HG02588 (cell line): ENCODE measurements around the gene TRMT112.

ENCODE experiments used
- ATAC-seq: cut with Tn5 transposase; IDR thresholded peaks from one replicate; pipeline ENCODE4 v1.9.1; 2021; ENCODE audit warnings: mild to moderate bottlenecking, moderate library complexity; ENCODE audit not compliant: unreplicated experiment

Gene TRMT112

GRCh38 chr11:64294774-64295173 is 22.6 kb downstream of the TRMT112 start:
- ATAC-seq, result no peak

- no peak for ATAC-seq
Measured at GRCh38 chr11:64292460-64293254, 24.7 kb downstream of the TRMT112 start.

GRCh38 chr11:64291752-64292459 is 25.5 kb downstream of the TRMT112 start:
- no peak for ATAC-seq

GRCh38 chr11:64291262-64291751 is 26.1 kb downstream of the TRMT112 start, which contains the start of gene KCNK4:
Gene KCNK4 (plus strand): TSS chr11:64291302. CDS start chr11:64293019, 1,717 bp downstream.
- ATAC-seq, result no peak

- ATAC-seq, result no peak
Measured at GRCh38 chr11:64290352-64291261, 26.8 kb downstream of the TRMT112 start.

GRCh38 chr11:64289002-64289564 is 28.3 kb downstream of the TRMT112 start:
- ATAC-seq, result no peak

- ATAC-seq, result no peak
Measured at GRCh38 chr11:64288353-64288750, 29.0 kb downstream of the TRMT112 start.

- ATAC-seq, result no peak
Measured at GRCh38 chr11:64287676-64288352, 29.5 kb downstream of the TRMT112 start.

- no peak for ATAC-seq
Measured at GRCh38 chr11:64286801-64287159, 30.6 kb downstream of the TRMT112 start.

GRCh38 chr11:64285885-64286800 is 31.2 kb downstream of the TRMT112 start:
- ATAC-seq, result no peak

- peak; percentile 49 for ATAC-seq
Measured at GRCh38 chr11:64284962-64285884, 32.1 kb downstream of the TRMT112 start, which contains the start of gene GPR137. Gene GPR137 (plus strand): TSS chr11:64285848. CDS start chr11:64286525, 677 bp downstream.

- peak; percentile 64 for ATAC-seq
Measured at GRCh38 chr11:64284048-64284961, 33.1 kb downstream of the TRMT112 start, which contains the start of gene BAD. Gene BAD (minus strand): TSS chr11:64284665. CDS start chr11:64284368, 297 bp downstream.

- ATAC-seq, result no peak
Measured at GRCh38 chr11:64283092-64283491, 34.3 kb downstream of the TRMT112 start.

- ATAC-seq, result no peak
Measured at GRCh38 chr11:64281957-64282770, 35.2 kb downstream of the TRMT112 start.

- no peak for ATAC-seq
Measured at GRCh38 chr11:64278576-64279190, 38.7 kb downstream of the TRMT112 start.
